Osteoblast (primary cell): ENCODE data around the gene UBASH3A. TPM values are rescaled to one million over a fixed set of nuclear protein-coding genes. Genes with fewer than 3 reads are reported as not detected.

Experiments
- DNase-seq: peaks from one replicate; pipeline ENCODE4 v3.0.0; 2011; ENCODE audit warnings: low spot score, mixed read lengths; ENCODE audit not compliant: insufficient read length; ENCODE audit errors: missing footprints
- H2AFZ ChIP-seq: 2 replicates; pipeline ENCODE4 v1.6.0; 2011; ENCODE audit warnings: mild to moderate bottlenecking, low read length
- H3K27ac ChIP-seq: 2 replicates; pipeline ENCODE4 v1.5.1; 2011; ENCODE audit warnings: mild to moderate bottlenecking, low read depth, low read length, moderate library complexity
- H3K27me3 ChIP-seq: 2 replicates; pipeline ENCODE4 v1.6.0; 2012; ENCODE audit warnings: mild to moderate bottlenecking, control low read depth, inconsistent platforms, low read length, moderate library complexity; ENCODE audit not compliant: insufficient read depth
- H3K36me3 ChIP-seq: 2 replicates; pipeline ENCODE4 v1.5.1; 2011; ENCODE audit warnings: mild to moderate bottlenecking, low read length, control low read depth, moderate library complexity; ENCODE audit not compliant: insufficient read depth
- H3K4me1 ChIP-seq: 2 replicates; pipeline ENCODE4 v1.5.1; 2011; ENCODE audit warnings: mild to moderate bottlenecking, low read length, control low read depth, moderate library complexity; ENCODE audit not compliant: insufficient read depth
- H3K4me2 ChIP-seq: 2 replicates; pipeline ENCODE4 v1.6.0; 2011; ENCODE audit warnings: mild to moderate bottlenecking, low read length; ENCODE audit not compliant: insufficient read depth
- H3K4me3 ChIP-seq: fragments of 200-600 bp; sonication (generic); 3 replicates; pipeline ENCODE4 v1.5.1; 2012; ENCODE audit warnings: mild to moderate bottlenecking, low read length, inconsistent platforms; ENCODE audit not compliant: insufficient read depth
- H3K79me2 ChIP-seq: 2 replicates; pipeline ENCODE4 v1.6.0; 2012; ENCODE audit warnings: mild to moderate bottlenecking, low read length, control low read depth, inconsistent platforms; ENCODE audit not compliant: insufficient read depth
- H3K9me3 ChIP-seq: 2 replicates; pipeline ENCODE4 v1.5.1; 2011; ENCODE audit warnings: low read depth, low read length, control low read depth
- H4K20me1 ChIP-seq: 2 replicates; pipeline ENCODE4 v1.6.0; 2012; ENCODE audit warnings: mild to moderate bottlenecking, low read length, control low read depth; ENCODE audit not compliant: insufficient read depth
- total RNA-seq: library from RNA; depleted of rRNA; stranded (reverse); fragments of >200 nt; gene quantifications from 2 replicates; pipeline ENCODE4 v1.2.3, GENCODE V29; 2012
- TF ChIP-seq, protein P1 (sequence below): IDR thresholded peaks from 2 replicates; pipeline ENCODE4 v1.5.1; 2011; ENCODE audit warnings: mild to moderate bottlenecking, low read depth, low read length, moderate library complexity; ENCODE audit errors: extremely low read depth

Gene UBASH3A
- total RNA-seq, 1 donor: not detected

DNA sequence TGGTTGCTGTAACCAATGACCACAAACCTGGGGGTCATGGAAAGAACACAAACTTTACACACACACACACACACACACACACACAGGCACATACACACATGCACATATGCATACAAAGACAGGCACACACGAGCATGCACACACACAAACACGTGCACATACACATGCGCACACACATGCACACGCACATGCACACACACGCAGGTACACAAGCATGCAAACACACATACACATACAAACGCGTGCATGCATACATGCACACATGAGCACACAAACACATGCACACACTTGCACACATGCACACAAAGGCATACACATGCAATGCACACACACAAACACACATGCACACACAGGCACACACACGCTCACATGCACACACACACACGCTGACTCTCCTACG lies 44.0 kb downstream of the UBASH3A start:
- Histone ChIP-seq H3K36me3 (no peaks in the 10 kb centered on the region), H4K20me1 (no peaks in the 10 kb centered on the region), H3K79me2 (no peaks in the 10 kb centered on the region), H2AFZ (no peak overlapping the region), H3K9me3 (no peaks in the 10 kb centered on the region), H3K27me3 (no peaks in the 10 kb centered on the region), H3K4me3 (no peak overlapping the region), H3K4me2 (no peak overlapping the region), H3K27ac (no peak overlapping the region), H3K4me1 (no peaks in the 10 kb centered on the region)
- DNase-seq: no peak
- TF ChIP-seq, protein P1, sequence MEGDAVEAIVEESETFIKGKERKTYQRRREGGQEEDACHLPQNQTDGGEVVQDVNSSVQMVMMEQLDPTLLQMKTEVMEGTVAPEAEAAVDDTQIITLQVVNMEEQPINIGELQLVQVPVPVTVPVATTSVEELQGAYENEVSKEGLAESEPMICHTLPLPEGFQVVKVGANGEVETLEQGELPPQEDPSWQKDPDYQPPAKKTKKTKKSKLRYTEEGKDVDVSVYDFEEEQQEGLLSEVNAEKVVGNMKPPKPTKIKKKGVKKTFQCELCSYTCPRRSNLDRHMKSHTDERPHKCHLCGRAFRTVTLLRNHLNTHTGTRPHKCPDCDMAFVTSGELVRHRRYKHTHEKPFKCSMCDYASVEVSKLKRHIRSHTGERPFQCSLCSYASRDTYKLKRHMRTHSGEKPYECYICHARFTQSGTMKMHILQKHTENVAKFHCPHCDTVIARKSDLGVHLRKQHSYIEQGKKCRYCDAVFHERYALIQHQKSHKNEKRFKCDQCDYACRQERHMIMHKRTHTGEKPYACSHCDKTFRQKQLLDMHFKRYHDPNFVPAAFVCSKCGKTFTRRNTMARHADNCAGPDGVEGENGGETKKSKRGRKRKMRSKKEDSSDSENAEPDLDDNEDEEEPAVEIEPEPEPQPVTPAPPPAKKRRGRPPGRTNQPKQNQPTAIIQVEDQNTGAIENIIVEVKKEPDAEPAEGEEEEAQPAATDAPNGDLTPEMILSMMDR: no peak

DNA sequence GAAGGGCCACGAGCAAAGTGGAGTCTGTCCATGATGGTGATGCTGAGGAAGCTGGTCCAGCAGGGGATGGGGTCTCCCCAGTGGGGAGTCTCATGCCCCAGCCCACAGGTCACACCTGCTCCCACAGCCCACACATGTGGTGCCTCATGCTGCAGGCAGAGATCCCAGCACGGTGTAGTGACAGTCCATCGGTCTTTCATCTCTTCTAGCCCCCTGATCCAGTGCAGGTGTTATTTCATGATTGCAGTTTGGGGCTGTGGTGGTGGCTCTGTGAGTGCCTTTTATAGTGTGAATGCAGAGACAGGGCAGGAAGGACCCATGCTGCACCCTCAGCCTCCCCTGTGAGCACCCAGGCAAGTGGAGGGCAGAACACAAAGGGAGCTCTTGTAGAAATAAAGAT lies 45.0 kb downstream of the UBASH3A start:
- no peaks in the 10 kb centered on the region for H3K27me3 ChIP-seq
- no peak overlapping the region for H3K27ac ChIP-seq
- no peak overlapping the region for H3K4me2 ChIP-seq
- TF ChIP-seq, protein P1: no peak
- no peaks in the 10 kb centered on the region for H4K20me1 ChIP-seq
- H2AFZ ChIP-seq: no peak overlapping the region
- H3K9me3 ChIP-seq: no peaks in the 10 kb centered on the region
- no peaks in the 10 kb centered on the region for H3K36me3 ChIP-seq
- H3K79me2 ChIP-seq: no peaks in the 10 kb centered on the region
- H3K4me1 ChIP-seq: no peaks in the 10 kb centered on the region
- DNase-seq: no peak
- no peak overlapping the region for H3K4me3 ChIP-seq

DNA sequence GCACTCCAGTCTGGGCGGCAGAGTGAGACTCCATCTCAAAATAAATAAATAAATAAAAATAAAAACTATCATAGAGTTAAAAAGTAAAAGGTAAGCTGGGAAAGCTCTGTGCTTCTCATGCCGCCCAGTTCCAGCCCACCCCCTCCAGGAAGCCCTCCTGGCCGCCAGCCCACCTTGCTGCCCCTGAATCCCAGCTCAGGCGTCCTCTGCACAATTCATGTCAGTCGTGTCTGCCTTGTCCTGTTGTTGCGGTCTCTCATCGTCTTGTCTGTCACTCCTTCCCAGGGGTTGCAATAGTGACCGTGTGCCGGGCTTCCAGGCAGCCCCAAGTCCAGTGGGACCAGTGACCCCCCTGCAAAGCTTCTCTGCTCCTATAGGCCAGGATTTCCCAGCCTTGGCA lies 48.2 kb downstream of the UBASH3A start:
- DNase-seq: no peak
- Histone ChIP-seq H3K9me3 (no peaks in the 10 kb centered on the region), H3K79me2 (no peaks in the 10 kb centered on the region)

DNA sequence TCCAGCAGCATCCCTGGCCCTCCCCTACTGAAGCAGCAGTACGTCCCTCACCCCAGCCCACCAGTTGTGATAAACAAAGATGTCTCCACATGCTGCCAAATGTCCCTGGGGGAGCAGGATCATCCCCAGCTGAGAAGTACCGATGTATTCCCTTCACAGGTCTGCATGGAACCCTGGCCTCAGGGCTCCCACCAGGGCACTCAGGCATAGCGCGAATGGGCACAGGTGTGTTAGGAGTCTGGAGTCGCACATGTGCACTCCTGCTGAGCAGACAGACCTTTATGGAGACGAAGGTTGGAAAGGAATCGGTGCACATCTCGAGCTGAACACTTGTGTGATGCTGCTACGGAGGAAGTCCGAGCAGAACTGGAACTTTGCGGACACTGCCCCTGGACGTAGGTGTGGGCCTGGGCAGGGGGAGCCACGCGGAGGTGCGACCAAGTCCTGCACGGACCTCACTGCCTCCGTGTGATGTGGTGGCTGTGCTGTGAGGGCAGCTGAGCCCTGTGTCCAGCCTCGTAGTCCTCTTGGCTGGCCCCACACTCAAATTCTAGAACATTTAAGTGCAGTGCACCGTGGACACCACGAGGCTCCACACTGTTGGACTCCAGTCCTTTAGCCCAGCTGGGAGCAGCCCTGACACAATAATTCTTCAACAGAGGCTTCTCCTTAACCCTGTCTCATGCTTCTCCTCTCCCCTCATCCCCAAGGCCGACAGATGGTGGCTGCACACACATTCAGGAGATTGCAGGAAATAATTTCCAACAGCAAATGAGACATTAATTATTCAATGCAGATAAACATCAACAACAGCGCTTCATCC lies 48.9 kb downstream of the UBASH3A start:
- H3K4me1 ChIP-seq: no peaks in the 10 kb centered on the region
- H3K27ac ChIP-seq: no peak overlapping the region
- H3K4me3 ChIP-seq: no peak overlapping the region
- no peak overlapping the region for H3K4me2 ChIP-seq
- no peaks in the 10 kb centered on the region for H3K36me3 ChIP-seq
- no peak for DNase-seq
- TF ChIP-seq, protein P1: no peak
- no peaks in the 10 kb centered on the region for H4K20me1 ChIP-seq
- H3K79me2 ChIP-seq: no peaks in the 10 kb centered on the region
- no peak overlapping the region for H2AFZ ChIP-seq
- H3K27me3 ChIP-seq: no peaks in the 10 kb centered on the region
- no peaks in the 10 kb centered on the region for H3K9me3 ChIP-seq

More for the DNA sequence above, 48.2 kb downstream of the UBASH3A start:
- H4K20me1 ChIP-seq: no peaks in the 10 kb centered on the region
- no peak overlapping the region for H2AFZ ChIP-seq
- TF ChIP-seq, protein P1: no peak
- H3K27me3 ChIP-seq: no peaks in the 10 kb centered on the region
- no peaks in the 10 kb centered on the region for H3K36me3 ChIP-seq
- H3K27ac ChIP-seq: no peak overlapping the region
- no peaks in the 10 kb centered on the region for H3K4me1 ChIP-seq
- no peak overlapping the region for H3K4me3 ChIP-seq
- no peak overlapping the region for H3K4me2 ChIP-seq
